Measurements from ENCODE around the gene AAGAB.

- TF ChIP-seq CTCF (IDR thresholded peaks at IDR 0.05; ENCODE audit: low read depth, low read length), result no peak
- TF ChIP-seq EZH2phosphoT487 (IDR thresholded peaks at IDR 0.05; ENCODE audit: low read depth), result no peak
Measured at GRCh38 chr15:67251318-67251717, 3.1 kb downstream of the AAGAB start.
